ENCODE results near the gene OR52I1.

Gene OR52I1

GRCh38 chr11:4593739-4594138 is at the start of gene OR52I1:
Gene OR52I1 (plus strand): TSS chr11:4594039. CDS start chr11:4594039, 0 bp downstream.
- no peak for DNase-seq

- DNase-seq: no peak
Measured at GRCh38 chr11:4544891-4545290, 48.9 kb upstream of the OR52I1 start, which contains the start of gene OR52M1. Gene OR52M1 (plus strand): TSS chr11:4545191. CDS start chr11:4545191, 0 bp downstream.

GRCh38 chr11:4546878-4547277 is 47.0 kb upstream of the OR52I1 start:
- DNase-seq: no peak

- DNase-seq: no peak
Measured at GRCh38 chr11:4547416-4547815, 46.4 kb upstream of the OR52I1 start.

GRCh38 chr11:4551346-4551979 is 42.4 kb upstream of the OR52I1 start:
- DNase-seq: no peak

- DNase-seq: no peak
Measured at GRCh38 chr11:4559527-4560440, 34.1 kb upstream of the OR52I1 start.

- DNase-seq: no peak
Measured at GRCh38 chr11:4560467-4560866, 33.4 kb upstream of the OR52I1 start.

GRCh38 chr11:4565371-4565770 is 28.5 kb upstream of the OR52I1 start:
- no peak for DNase-seq

- no peak for DNase-seq
Measured at GRCh38 chr11:4569075-4569474, 24.8 kb upstream of the OR52I1 start.

- DNase-seq: no peak
Measured at GRCh38 chr11:4576880-4577279, 17.0 kb upstream of the OR52I1 start.

GRCh38 chr11:4577761-4578160 is 16.1 kb upstream of the OR52I1 start:
- DNase-seq: no peak

- no peak for DNase-seq
Measured at GRCh38 chr11:4578624-4579023, 15.2 kb upstream of the OR52I1 start.

- no peak for DNase-seq
Measured at GRCh38 chr11:4580124-4580523, 13.7 kb upstream of the OR52I1 start.

GRCh38 chr11:4581443-4581842 is 12.4 kb upstream of the OR52I1 start, which contains the start of gene OR52I2:
Gene OR52I2 (plus strand): TSS chr11:4581743.
- DNase-seq: no peak

- DNase-seq: no peak
Measured at GRCh38 chr11:4589017-4589416, 4.8 kb upstream of the OR52I1 start.

GRCh38 chr11:4605057-4605456 is 11.2 kb downstream of the OR52I1 start:
- no peak for DNase-seq

- no peak for DNase-seq
Measured at GRCh38 chr11:4606231-4607015, 12.6 kb downstream of the OR52I1 start.

GRCh38 chr11:4607096-4607495 is 13.3 kb downstream of the OR52I1 start:
- no peak for DNase-seq

GRCh38 chr11:4607781-4608666 is 14.2 kb downstream of the OR52I1 start, which contains the start of gene TRIM68:
Gene TRIM68 (minus strand): TSS chr11:4608231. CDS start chr11:4605504, 2,727 bp downstream.
- no peak for DNase-seq

- no peak for DNase-seq
Measured at GRCh38 chr11:4610258-4610935, 16.6 kb downstream of the OR52I1 start.

- no peak for DNase-seq
Measured at GRCh38 chr11:4611986-4612385, 18.1 kb downstream of the OR52I1 start.
